OCI-LY3 (cell line): Measurements from ENCODE around the gene C21orf91.

ENCODE experiments used
- H2AFZ ChIP-seq: fragments of 200-600, 300-600 bp; shearing (Covaris generic); 2 replicates; pipeline ENCODE4 v1.6.0; 2014; ENCODE audit warnings: antibody characterized with exemption, low read depth, low read length
- H3K27ac ChIP-seq: fragments of 200-600, 300-600 bp; sonication (generic); 2 replicates; pipeline ENCODE4 v1.5.1; 2014; ENCODE audit warnings: mild to moderate bottlenecking, low read length, moderate library complexity, mixed read lengths
- H3K27me3 ChIP-seq: fragments of 200-600, 300-600 bp; sonication (generic); 2 replicates; pipeline ENCODE4 v1.6.1; 2014; ENCODE audit warnings: low read depth, low read length, mixed read lengths
- H3K36me3 ChIP-seq: fragments of 200-600, 300-600 bp; sonication (generic); replicated peaks from 2 replicates; pipeline ENCODE3; 2014; ENCODE audit warnings: low read depth, low read length, mixed read lengths
- H3K4me1 ChIP-seq: fragments of 300-600, 200-600 bp; sonication (generic); 2 replicates; pipeline ENCODE4 v1.6.1; 2014; ENCODE audit warnings: low read length, mixed read lengths
- H3K4me2 ChIP-seq: fragments of 200-600, 300-600 bp; sonication (generic); 2 replicates; pipeline ENCODE4 v1.6.1; 2014; ENCODE audit warnings: low read length, mixed read lengths
- H3K4me3 ChIP-seq: fragments of 300-600, 200-600 bp; sonication (generic); 2 replicates; pipeline ENCODE4 v1.5.1; 2014; ENCODE audit warnings: antibody characterized with exemption, mild to moderate bottlenecking, low read length, moderate library complexity
- H3K79me2 ChIP-seq: fragments of 300-600, 200-600 bp; shearing (Covaris generic); 2 replicates; pipeline ENCODE4 v1.6.1; 2014; ENCODE audit warnings: mild to moderate bottlenecking, low read length, mixed read lengths
- H3K9ac ChIP-seq: fragments of 300-600, 200-600 bp; shearing (Covaris generic); 2 replicates; pipeline ENCODE4 v1.6.0; 2014; ENCODE audit warnings: mild to moderate bottlenecking, low read length, moderate library complexity
- H3K9me3 ChIP-seq: fragments of 200-600, 300-600 bp; shearing (Covaris generic); 2 replicates; pipeline ENCODE4 v1.6.1; 2014; ENCODE audit warnings: low read length, mixed read lengths; ENCODE audit not compliant: insufficient read depth
- H4K20me1 ChIP-seq: fragments of 200-600, 300-600 bp; sonication (generic); 2 replicates; pipeline ENCODE4 v1.6.1; 2016; ENCODE audit warnings: low read length, mixed read lengths; ENCODE audit not compliant: insufficient read depth
- EZH2phosphoT487 ChIP-seq: fragments of 200-600 bp; shearing (Covaris generic); IDR thresholded peaks from 2 replicates; pipeline ENCODE4 v1.6.1; 2018; ENCODE audit warnings: antibody characterized with exemption, mixed run types, low read depth
- TF ChIP-seq, protein P1 (sequence below): fragments of 200-600, 300-600 bp; sonication (generic); IDR thresholded peaks from 2 replicates; pipeline ENCODE4 v1.5.1; 2014; ENCODE audit warnings: antibody characterized with exemption, low read length, low read depth

C21orf91 gene

DNA sequence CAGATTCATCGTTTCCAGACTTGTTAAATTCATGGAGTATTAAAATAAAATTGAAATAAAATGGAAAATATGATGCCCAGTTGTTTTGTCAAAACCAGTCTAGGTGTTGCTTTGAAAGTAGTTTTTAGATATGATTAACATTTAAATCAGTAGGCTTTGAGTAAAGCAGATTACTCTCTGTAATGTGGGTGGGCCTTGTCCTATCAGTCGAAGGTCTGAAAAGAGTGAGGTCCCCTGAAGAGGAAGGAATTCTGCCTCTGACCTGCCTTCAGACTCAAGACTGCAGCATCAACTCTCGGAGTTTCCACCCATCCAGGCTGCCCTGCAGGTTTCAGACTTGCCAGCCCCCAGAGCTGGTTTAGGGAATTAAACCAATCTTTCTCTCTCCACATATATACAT lies 36.2 kb downstream of the C21orf91 start:
- TF ChIP-seq EZH2phosphoT487, result no peak
- TF ChIP-seq, protein P1, sequence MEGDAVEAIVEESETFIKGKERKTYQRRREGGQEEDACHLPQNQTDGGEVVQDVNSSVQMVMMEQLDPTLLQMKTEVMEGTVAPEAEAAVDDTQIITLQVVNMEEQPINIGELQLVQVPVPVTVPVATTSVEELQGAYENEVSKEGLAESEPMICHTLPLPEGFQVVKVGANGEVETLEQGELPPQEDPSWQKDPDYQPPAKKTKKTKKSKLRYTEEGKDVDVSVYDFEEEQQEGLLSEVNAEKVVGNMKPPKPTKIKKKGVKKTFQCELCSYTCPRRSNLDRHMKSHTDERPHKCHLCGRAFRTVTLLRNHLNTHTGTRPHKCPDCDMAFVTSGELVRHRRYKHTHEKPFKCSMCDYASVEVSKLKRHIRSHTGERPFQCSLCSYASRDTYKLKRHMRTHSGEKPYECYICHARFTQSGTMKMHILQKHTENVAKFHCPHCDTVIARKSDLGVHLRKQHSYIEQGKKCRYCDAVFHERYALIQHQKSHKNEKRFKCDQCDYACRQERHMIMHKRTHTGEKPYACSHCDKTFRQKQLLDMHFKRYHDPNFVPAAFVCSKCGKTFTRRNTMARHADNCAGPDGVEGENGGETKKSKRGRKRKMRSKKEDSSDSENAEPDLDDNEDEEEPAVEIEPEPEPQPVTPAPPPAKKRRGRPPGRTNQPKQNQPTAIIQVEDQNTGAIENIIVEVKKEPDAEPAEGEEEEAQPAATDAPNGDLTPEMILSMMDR, result no peak

GRCh38 chr21:17782051-17782450 lies 37.1 kb downstream of the C21orf91 start:
- H3K27me3 ChIP-seq, result no peaks in the 10 kb centered on the region
- peaks cover 82% of the 10 kb centered on the region for H3K4me1 ChIP-seq
- peak overlapping the region; percentile 77 for H3K4me2 ChIP-seq
- peak overlapping the region; percentile 93 for H3K27ac ChIP-seq
- H3K4me3 ChIP-seq, result no peak overlapping the region
- TF ChIP-seq EZH2phosphoT487, result no peak
- TF ChIP-seq, protein P1, result no peak
- H3K9me3 ChIP-seq, result peaks cover 12% of the 10 kb centered on the region; the same call in 1 of the 2 replicates
- H3K9ac ChIP-seq, result peak overlapping the region; percentile 47; the same call in 1 of the 2 replicates
- no peak overlapping the region for H2AFZ ChIP-seq
- H3K79me2 ChIP-seq, result no peaks in the 10 kb centered on the region
- H3K36me3 ChIP-seq, result peaks cover 57% of the 10 kb centered on the region
- no peaks in the 10 kb centered on the region for H4K20me1 ChIP-seq

More for the DNA sequence above, 36.2 kb downstream of the C21orf91 start:
- H3K36me3 ChIP-seq, result peaks cover 50% of the 10 kb centered on the region
- H2AFZ ChIP-seq, result no peak overlapping the region
- no peaks in the 10 kb centered on the region for H3K79me2 ChIP-seq
- peak overlapping the region; percentile 98 for H3K27ac ChIP-seq
- H3K4me1 ChIP-seq, result peaks cover 72% of the 10 kb centered on the region
- peak overlapping the region; percentile 64 for H3K4me3 ChIP-seq
- peaks cover 12% of the 10 kb centered on the region; the same call in 1 of the 2 replicates for H3K9me3 ChIP-seq
- H3K4me2 ChIP-seq, result peak overlapping the region; percentile 73
- H4K20me1 ChIP-seq, result no peaks in the 10 kb centered on the region
- H3K9ac ChIP-seq, result peak overlapping the region; percentile 59; the same call in 1 of the 2 replicates
- H3K27me3 ChIP-seq, result no peaks in the 10 kb centered on the region

GRCh38 chr21:17781524-17781923 lies 37.6 kb downstream of the C21orf91 start:
- no peak overlapping the region for H2AFZ ChIP-seq
- no peaks in the 10 kb centered on the region for H3K27me3 ChIP-seq
- peaks cover 54% of the 10 kb centered on the region for H3K36me3 ChIP-seq
- H3K79me2 ChIP-seq, result no peaks in the 10 kb centered on the region
- H3K4me2 ChIP-seq, result peak overlapping the region; percentile 77
- H3K27ac ChIP-seq, result peak overlapping the region; percentile 93
- H3K9me3 ChIP-seq, result peaks cover 12% of the 10 kb centered on the region; the same call in 1 of the 2 replicates
- H4K20me1 ChIP-seq, result no peaks in the 10 kb centered on the region
- TF ChIP-seq, protein P1, result no peak
- no peak for TF ChIP-seq EZH2phosphoT487
- peak overlapping the region; percentile 47; the same call in 1 of the 2 replicates for H3K9ac ChIP-seq
- peaks cover 87% of the 10 kb centered on the region for H3K4me1 ChIP-seq
- peak overlapping the region; percentile 50; the same call in 1 of the 2 replicates for H3K4me3 ChIP-seq

- Histone ChIP-seq H4K20me1 (no peaks in the 10 kb centered on the region), H3K79me2 (no peaks in the 10 kb centered on the region), H3K4me1 (peaks cover 92% of the 10 kb centered on the region), H3K9me3 (peaks cover 7% of the 10 kb centered on the region; the same call in 1 of the 2 replicates), H3K36me3 (peaks cover 45% of the 10 kb centered on the region), H3K27ac (peak overlapping the region; percentile 93), H3K4me3 (peak overlapping the region; percentile 50), H2AFZ (no peak overlapping the region), H3K27me3 (no peaks in the 10 kb centered on the region), H3K9ac (peak overlapping the region; percentile 47; the same call in 1 of the 2 replicates), H3K4me2 (peak overlapping the region; percentile 77)
- no peak for TF ChIP-seq EZH2phosphoT487
- TF ChIP-seq, protein P1, result no peak
Observed at GRCh38 chr21:17780539-17780938, 38.6 kb downstream of the C21orf91 start.
